HG03159 (cell line): ENCODE results near the gene SLC22A23.

Experiments used
- ATAC-seq: cut with Tn5 transposase; IDR thresholded peaks from one replicate; pipeline ENCODE4 v1.9.1; 2021; ENCODE audit warnings: mild to moderate bottlenecking, moderate library complexity; ENCODE audit not compliant: unreplicated experiment

The SLC22A23 gene

GRCh38 chr6:3306848-3307247, 150.0 kb downstream of the SLC22A23 start:
- ATAC-seq = no peak

- ATAC-seq = no peak
Observed at GRCh38 chr6:3305831-3306230, 151.0 kb downstream of the SLC22A23 start.

GRCh38 chr6:3305216-3305565, 151.7 kb downstream of the SLC22A23 start:
- no peak for ATAC-seq

GRCh38 chr6:3304500-3305215, 152.2 kb downstream of the SLC22A23 start:
- ATAC-seq = no peak

DNA sequence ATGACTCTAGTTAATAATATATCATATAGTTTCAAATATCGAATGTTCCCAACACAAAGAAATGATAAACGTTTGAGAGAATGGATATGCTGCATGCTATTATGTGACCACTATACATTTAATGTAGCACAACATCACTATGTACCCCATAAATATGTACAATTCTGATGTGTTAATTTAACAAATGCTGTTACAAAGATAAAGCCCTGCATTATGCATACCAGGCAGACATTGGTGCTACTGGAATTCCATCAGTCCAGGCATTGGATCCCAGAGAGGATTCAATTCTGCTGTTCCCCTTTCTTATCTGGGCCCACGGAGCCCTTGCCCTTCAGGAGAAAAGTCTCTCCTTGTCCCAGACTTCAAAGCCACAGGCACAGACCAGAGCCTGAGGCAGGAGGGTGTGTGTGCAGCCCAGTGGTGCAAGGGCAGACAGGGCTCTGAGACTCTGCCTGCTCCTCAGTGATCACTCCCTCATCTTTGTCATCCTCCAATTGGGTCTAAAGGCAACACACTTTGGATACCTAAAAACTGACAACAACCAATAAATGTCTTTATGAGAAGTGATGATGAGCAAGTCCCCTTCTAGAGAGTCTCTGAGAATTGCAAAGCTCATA, 152.9 kb downstream of the SLC22A23 start:
- ATAC-seq = no peak

DNA sequence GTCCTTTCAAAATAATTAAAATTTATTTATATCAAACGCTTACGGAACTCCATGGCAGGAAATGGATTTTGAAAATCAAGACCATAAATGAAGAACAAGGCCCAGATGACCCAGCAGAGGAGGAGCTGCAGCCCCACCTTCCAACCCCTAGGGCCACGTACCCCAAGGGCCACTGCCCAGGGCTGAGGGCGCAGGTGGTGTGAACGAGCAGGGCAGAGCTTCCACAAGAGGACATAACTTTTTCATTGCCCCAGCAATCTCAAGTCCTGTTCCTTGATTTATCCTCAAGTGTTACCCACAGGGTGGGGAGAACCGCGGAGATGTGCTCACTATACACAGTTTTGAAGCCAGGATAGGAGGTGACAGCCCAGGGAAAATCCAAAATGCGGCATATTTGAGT, 155.3 kb downstream of the SLC22A23 start:
- no peak for ATAC-seq

DNA sequence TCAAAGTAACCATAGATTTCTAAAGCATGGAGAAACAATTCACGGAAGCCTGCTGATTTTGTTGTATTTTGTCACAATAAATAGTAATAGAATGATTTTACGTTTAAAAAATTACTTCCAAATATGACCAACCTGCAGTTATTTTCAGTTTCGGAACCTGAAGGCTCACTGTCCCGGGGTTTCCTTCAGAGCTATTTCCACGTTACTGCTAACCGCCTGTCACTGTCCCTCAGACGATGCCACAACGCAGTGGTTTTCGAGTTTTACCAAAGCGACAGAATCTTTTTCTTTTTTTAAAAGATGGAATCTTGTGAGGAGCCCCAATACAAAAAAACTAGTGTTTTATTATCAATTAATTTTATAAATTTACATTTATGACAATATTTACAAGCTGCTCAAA, 157.6 kb downstream of the SLC22A23 start:
- ATAC-seq = no peak

DNA sequence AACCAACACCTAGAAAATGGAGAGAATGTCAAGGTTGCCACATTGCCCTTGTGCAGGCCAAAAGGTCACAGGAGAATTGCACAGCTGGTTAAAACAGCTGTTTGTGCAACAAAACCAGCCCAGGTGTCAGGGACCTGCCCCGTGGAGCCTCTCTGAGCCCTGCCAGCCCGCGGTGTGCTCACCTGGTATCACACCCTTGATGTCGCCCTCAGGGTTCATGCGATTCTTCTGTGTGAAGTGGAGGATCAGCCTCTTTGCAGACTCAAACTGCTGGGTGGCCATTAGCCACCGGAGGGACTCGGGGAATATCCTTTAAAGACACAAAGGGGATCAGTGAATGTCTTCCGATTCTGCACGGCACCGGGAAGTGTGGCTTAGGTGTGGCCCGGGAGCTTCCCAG, 158.9 kb downstream of the SLC22A23 start:
- no peak for ATAC-seq

GRCh38 chr6:3297006-3297405, 159.8 kb downstream of the SLC22A23 start:
- ATAC-seq = no peak

DNA sequence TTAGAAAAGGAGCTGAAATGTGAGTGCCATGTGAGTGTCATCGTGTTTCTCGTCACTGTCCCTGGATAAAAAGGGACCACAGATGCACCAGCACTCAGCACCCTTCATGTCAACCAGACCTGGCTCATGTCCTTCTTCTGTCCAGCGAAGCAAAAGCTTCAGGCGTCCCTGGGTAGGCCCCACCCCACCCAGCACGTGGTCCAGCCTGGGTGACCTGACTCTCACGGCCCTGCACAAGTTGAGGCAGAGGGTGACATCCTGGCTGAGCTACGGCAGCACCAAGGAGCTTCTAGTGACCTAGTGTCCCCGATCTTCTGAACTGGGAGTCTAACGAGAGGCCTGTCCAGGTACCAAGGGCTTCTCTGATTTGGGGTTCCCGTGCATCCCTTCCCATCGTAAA, 160.3 kb downstream of the SLC22A23 start:
- ATAC-seq = no peak

DNA sequence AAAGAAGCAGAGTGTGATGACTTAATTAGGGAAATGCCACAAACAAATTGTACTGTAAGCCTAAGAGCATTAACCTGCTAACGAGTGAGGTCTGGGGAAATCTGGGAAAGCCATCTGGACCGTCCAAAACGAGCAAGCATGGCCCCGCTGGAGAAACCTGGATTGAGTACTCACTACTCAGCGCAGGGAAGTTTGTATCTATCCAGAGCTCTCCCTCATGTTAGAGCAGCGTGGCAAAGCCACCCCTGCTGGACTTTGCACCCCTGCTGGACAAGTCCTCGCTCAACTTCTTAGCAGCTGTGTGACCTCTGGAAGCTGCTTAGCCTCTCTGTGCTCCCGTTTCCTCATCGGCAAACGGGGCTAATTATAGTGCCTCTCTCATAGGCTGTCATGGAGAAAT, 160.8 kb downstream of the SLC22A23 start:
- ATAC-seq = no peak

GRCh38 chr6:3294921-3295871, 161.7 kb downstream of the SLC22A23 start:
- ATAC-seq = no peak

- no peak for ATAC-seq
Observed at GRCh38 chr6:3294396-3294795, 162.5 kb downstream of the SLC22A23 start.

DNA sequence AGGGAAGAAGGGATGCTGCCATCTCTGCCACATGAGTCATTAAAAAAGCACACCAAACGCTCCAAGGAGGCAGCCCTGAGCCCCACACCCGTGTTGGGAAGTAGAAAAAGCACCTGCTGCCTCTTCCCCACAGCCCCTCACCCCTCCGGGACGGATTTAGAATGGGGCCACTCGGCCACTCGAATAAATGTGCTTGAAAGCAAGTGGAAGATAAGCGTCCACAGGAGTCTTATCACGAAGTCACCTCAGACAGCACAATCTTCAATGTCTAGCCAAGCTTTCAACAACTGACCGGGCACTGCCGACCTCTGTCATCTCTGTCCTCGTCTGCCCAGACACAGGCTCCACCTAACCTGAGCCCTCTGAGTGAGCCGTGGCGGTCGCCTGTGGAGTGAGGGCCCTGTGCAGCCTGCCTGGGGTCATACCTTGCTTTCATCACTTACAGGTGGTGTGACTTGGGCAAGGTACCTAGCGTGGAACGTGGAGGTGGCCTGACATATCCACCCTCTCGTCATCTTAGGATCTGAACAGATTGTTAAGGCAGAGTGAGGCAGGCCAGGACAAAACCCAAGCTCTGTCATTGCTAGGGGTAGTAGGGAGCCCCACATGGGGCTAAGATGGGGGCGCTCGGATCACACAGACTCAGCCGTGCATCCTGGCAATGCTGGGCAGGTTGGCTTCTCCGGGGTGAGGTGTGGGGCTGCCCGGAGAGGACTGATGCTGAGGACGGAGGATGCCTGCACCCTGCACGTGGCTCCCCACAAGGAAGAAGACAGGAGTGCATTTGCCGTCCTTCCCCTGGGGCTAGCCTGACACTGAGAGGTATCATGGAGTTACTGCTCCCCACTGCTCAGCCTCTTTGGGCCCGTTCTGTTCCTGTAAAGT, 163.3 kb downstream of the SLC22A23 start:
- ATAC-seq = no peak

GRCh38 chr6:3292431-3293197, 164.2 kb downstream of the SLC22A23 start:
- no peak for ATAC-seq

DNA sequence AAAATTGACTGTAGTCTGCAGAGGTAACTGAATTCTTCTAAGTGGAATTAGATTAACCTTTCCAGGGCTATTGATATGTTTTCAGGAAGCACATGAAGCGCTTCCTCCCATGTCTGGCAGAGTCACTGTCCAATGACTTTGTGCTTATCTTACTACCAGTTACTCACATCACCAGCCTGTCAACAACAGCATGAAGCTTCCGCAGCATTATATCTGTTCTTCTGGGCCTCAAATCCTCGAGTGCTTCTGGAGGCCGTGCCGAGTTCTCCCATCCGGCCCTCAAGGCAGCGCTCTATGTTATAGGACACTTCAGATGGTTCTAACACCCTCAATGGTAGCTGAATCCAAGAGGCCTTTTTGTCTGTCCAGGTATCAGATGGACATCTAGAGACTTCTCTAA, 164.9 kb downstream of the SLC22A23 start:
- ATAC-seq = no peak

DNA sequence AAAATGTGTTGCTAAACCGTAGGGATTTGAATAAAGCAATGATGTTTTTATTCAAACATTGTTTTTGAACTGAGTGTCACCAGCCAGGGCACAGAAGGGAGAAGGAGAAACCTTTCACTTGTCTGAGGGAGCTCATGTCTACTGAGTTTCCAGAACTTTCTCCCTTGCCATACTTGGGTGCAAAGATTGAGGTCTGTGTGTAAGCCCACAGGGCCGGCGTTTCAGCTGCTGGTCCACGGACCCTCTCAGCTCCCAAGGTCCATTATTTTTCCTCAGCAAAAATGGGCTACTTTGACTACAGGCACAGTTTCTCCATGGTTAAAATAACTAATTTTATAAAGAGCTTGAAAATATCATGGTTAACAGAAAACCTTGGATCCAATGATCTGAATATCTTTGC, 165.5 kb downstream of the SLC22A23 start:
- no peak for ATAC-seq

DNA sequence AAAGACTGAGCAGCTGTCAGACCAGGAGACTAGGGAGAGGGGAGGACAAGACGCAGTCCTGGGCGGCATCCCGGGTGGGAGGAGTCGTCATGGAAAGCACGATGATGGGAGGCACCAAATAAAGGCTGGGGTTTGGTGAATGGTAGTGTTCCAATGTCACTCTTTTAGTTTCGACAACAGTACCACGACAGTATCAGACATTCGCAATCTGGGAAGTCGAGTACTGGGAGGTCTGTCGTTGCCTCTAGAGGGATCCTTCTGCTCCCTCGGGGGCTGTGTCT, 166.0 kb downstream of the SLC22A23 start:
- no peak for ATAC-seq

DNA sequence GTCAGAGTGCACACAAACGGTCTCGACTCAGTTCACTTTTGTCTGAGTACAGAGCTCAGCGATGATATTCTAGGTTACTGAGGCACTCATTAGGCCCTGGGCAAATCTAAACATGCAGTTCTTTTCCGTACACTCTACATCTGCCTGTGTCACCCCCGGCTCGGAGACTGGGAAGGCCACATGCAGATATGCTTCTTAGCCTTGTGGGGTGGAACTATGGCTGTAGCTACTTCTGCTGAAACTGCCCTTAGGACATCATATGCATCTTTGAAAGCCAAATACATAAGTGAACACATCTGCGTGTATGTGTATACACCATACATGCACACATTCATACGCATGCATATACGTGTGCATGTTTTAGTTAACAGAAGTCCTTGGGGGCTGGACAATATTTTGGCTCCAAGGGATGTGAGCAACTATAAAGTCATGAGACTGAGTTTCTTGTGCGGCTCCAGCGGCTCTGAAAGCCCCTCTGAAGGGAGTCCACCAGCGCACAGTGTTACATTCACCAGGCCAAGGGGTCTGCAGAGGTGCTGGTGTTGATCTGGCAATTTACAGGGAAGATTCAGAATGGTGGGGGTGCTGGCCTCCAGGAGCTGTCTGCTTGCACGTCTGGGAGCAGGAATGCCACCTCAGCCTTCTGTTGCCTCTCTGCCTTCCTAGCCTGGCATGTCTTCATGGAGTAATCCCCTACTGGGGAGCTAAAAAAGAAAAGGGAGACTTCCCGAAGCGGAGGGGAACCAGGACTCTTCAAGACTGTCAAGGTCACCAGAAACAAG, 166.5 kb downstream of the SLC22A23 start:
- ATAC-seq = no peak

DNA sequence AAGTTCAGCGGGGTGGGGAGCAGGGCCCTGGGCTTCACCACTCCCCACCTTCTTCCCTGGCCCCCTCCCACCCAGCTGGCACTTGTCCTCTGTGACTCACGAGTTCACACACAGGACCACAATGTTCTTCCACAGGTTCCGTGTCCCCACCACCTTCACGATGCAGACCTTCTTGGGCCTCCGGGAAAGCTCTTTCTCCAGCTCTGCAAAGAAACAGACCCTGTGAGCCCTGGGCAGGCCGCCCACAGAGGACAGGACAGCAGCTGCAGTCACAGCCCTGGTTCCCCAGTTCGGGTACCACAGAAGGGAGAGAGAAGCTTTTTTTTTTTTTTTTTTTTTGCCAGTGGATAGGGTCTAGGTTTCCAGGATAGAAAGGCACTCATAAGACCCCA, 167.2 kb downstream of the SLC22A23 start:
- no peak for ATAC-seq
